RWPE1 (cell line): Measurements from ENCODE around the gene DENND1A.

Source experiments
- CTCF ChIA-PET: fragments of 350-600 bp; sonication (Branson Sonifier 250); formaldehyde crosslinking; extraction: SDS; loops from one replicate; lab custom pipeline; 2021; lab: Yijun Ruan, JAX
- POLR2A ChIA-PET: fragments of 400-600 bp; formaldehyde crosslinking; extraction: SDS; loops from one replicate; lab custom pipeline; 2020; ENCODE audit warnings: antibody characterized with exemption; ENCODE audit not compliant: low non-redundant PET; lab: Yijun Ruan, JAX
- DNase-seq: peaks from one replicate; pipeline ENCODE4 v3.0.0; 2012; ENCODE audit warnings: low spot score
- H3K27ac ChIP-seq: fragments of 450-650 bp; 2 replicates; pipeline ENCODE4 v1.5.1; 2017
- CTCF ChIP-seq: fragments of 450-650 bp; conservative IDR thresholded peaks from 2 replicates; pipeline ENCODE4 v1.5.1; 2017; ENCODE audit warnings: low read depth, mild to moderate bottlenecking

The DENND1A gene

GRCh38 chr9:123597048-123597447 is 332.9 kb downstream of the DENND1A start:
- CTCF ChIA-PET: no interaction called here
- no peak for DNase-seq
- H3K27ac ChIP-seq: no peak overlapping the region
- TF ChIP-seq CTCF: no peak
- POLR2A ChIA-PET: no interaction called here

GRCh38 chr9:123591283-123591682 is 338.6 kb downstream of the DENND1A start:
- H3K27ac ChIP-seq: no peak overlapping the region
- TF ChIP-seq CTCF: no peak
- ChIA-PET POLR2A (no interaction called here), CTCF (interaction anchor here (0.7 kb wide), 1 partner anchor 304 kb away, joined by 3 read pairs; no protein-coding TSS in a partner anchor)
- no peak for DNase-seq

- TF ChIP-seq CTCF: no peak
- ChIA-PET CTCF (no interaction called here), POLR2A (no interaction called here)
- DNase-seq: no peak
- no peak overlapping the region for H3K27ac ChIP-seq
Observed at GRCh38 chr9:123590499-123590898, 339.4 kb downstream of the DENND1A start.

- ChIA-PET CTCF (interaction anchor here (0.6 kb wide), 1 partner anchor 34 kb away, joined by 3 read pairs; no protein-coding TSS in a partner anchor), POLR2A (no interaction called here)
- H3K27ac ChIP-seq: no peak overlapping the region
- TF ChIP-seq CTCF: no peak
- DNase-seq: no peak
Observed at GRCh38 chr9:123589361-123590239, 340.3 kb downstream of the DENND1A start.

GRCh38 chr9:123586275-123586674 is 343.7 kb downstream of the DENND1A start:
- ChIA-PET CTCF (no interaction called here), POLR2A (no interaction called here)
- no peak for TF ChIP-seq CTCF

GRCh38 chr9:123584202-123585176 is 345.4 kb downstream of the DENND1A start:
- TF ChIP-seq CTCF: no peak
- POLR2A ChIA-PET: no interaction called here
- CTCF ChIA-PET: no interaction called here
- no peak overlapping the region for H3K27ac ChIP-seq
- DNase-seq: no peak

More at GRCh38 chr9:123586275-123586674, 343.7 kb downstream of the DENND1A start:
- DNase-seq: no peak
- no peak overlapping the region for H3K27ac ChIP-seq
